K562 (cell line): ENCODE measurements around the gene CEP131. TPM values are rescaled to one million over a fixed set of nuclear protein-coding genes. Genes with fewer than 3 reads are reported as not detected.

Source experiments
- BDP1 ChIP-seq: IDR thresholded peaks from 3 replicates; pipeline ENCODE4 v1.6.1; 2011; ENCODE audit not compliant: insufficient read length, insufficient read depth
- ILF3 ChIP-seq: fragments of 450-650 bp; IDR thresholded peaks from 2 replicates; pipeline ENCODE4 v1.6.1; 2018; ENCODE audit warnings: antibody characterized with exemption, mild to moderate bottlenecking, moderate library complexity, borderline replicate concordance
- KAT7 ChIP-seq: sonication (generic); formaldehyde crosslinking; IDR thresholded peaks from 2 replicates; pipeline ENCODE4 v1.8.0; 2022; ENCODE audit warnings: missing genetic modification reagents, mild to moderate bottlenecking, borderline replicate concordance
- MYC ChIP-seq, 2 experiments: fragments of 250-450 bp in 1 of 2; sonication (Bioruptor Pico) in 1 of 2; IDR thresholded peaks; 2 replicates each; pipeline versions ENCODE4 v1.5.1 to v1.6.1; 2012 to 2021; ENCODE audit warnings: low read depth in 2 of 2, borderline replicate concordance in 1 of 2, improper control_type of control experiment in 1 of 2, low read length in 1 of 2, mild to moderate bottlenecking in 1 of 2, moderate library complexity in 1 of 2
- NKRF ChIP-seq: fragments of 450-650 bp; IDR thresholded peaks from 2 replicates; pipeline ENCODE4 v1.6.1; 2016; ENCODE audit warnings: borderline replicate concordance
- ZNF717 ChIP-seq: fragments of 250-450 bp; sonication (Bioruptor Pico); IDR thresholded peaks from 2 replicates; pipeline ENCODE4 v1.5.0; 2021
- polyA plus RNA-seq, 8 experiments: library from polyadenylated mRNA; depleted of rRNA in 4 of 8; stranded (reverse) in 5 of 8; unstranded in 3 of 8; fragments of >200 nt; fragmentation: Nextera tagmentation in 2 of 8; fragmentation: Illumina TruSeq in 1 of 8; extraction: Ambion mirVana in 2 of 8; extraction: Trizol in 1 of 8; gene quantifications; 2 replicates each; pipeline versions ENCODE4 v1.2.1 to v1.2.3, GENCODE V29; 2011 to 2014; ENCODE audit warnings: inconsistent platforms in 1 of 8, missing spikeins in 1 of 8
- total RNA-seq, 7 experiments: library from RNA; depleted of rRNA in 6 of 7; stranded (reverse); fragments of >200 nt in 6 of 7; fragmentation: Illumina TruSeq in 2 of 7; extraction: Trizol in 2 of 7; gene quantifications; 2 replicates each; pipeline versions ENCODE4 v1.2.1 to v1.2.3, GENCODE V29; 2011 to 2021; ENCODE audit warnings: low replicate concordance in 1 of 7
- TF ChIP-seq, protein P1 (sequence below): fragments of 450-650 bp; IDR thresholded peaks from 2 replicates; pipeline ENCODE4 v1.6.1; 2016; ENCODE audit warnings: mild to moderate bottlenecking, moderate library complexity
- TF ChIP-seq, protein P2 (sequence below): sonication (generic); formaldehyde crosslinking; IDR thresholded peaks from 2 replicates; pipeline ENCODE4 v1.8.1; 2023; ENCODE audit warnings: mild to moderate bottlenecking, missing genetic modification reagents

CEP131 gene
- total and polyA plus RNA-seq, 9 of the 15 experiments (the other 6 are each of a cell fraction or from before 2014, with no cell fraction given), result 0.24 to 21.2 (median 2.3) TPM

- TF ChIP-seq MYC (IDR thresholded peaks at IDR 0.05; ENCODE audit: low read depth, low read length) (no peak), MYC (CRISPR knock-in tag; IDR thresholded peaks at IDR 0.05; ENCODE audit: borderline replicate concordance, low read depth) (peak; percentile 39; the same call in 1 of the 2 replicates), NKRF (0 out of 2 replicates have a peak, but pooled peaks have one; percentile 14), ZNF717 (CRISPR knock-in tag) (no peak), KAT7 (CRISPR knock-in tag) (0 out of 2 replicates have a peak, but pooled peaks have one; percentile 53), BDP1 (no peak), ILF3 (no peak)
- TF ChIP-seq, protein P1, sequence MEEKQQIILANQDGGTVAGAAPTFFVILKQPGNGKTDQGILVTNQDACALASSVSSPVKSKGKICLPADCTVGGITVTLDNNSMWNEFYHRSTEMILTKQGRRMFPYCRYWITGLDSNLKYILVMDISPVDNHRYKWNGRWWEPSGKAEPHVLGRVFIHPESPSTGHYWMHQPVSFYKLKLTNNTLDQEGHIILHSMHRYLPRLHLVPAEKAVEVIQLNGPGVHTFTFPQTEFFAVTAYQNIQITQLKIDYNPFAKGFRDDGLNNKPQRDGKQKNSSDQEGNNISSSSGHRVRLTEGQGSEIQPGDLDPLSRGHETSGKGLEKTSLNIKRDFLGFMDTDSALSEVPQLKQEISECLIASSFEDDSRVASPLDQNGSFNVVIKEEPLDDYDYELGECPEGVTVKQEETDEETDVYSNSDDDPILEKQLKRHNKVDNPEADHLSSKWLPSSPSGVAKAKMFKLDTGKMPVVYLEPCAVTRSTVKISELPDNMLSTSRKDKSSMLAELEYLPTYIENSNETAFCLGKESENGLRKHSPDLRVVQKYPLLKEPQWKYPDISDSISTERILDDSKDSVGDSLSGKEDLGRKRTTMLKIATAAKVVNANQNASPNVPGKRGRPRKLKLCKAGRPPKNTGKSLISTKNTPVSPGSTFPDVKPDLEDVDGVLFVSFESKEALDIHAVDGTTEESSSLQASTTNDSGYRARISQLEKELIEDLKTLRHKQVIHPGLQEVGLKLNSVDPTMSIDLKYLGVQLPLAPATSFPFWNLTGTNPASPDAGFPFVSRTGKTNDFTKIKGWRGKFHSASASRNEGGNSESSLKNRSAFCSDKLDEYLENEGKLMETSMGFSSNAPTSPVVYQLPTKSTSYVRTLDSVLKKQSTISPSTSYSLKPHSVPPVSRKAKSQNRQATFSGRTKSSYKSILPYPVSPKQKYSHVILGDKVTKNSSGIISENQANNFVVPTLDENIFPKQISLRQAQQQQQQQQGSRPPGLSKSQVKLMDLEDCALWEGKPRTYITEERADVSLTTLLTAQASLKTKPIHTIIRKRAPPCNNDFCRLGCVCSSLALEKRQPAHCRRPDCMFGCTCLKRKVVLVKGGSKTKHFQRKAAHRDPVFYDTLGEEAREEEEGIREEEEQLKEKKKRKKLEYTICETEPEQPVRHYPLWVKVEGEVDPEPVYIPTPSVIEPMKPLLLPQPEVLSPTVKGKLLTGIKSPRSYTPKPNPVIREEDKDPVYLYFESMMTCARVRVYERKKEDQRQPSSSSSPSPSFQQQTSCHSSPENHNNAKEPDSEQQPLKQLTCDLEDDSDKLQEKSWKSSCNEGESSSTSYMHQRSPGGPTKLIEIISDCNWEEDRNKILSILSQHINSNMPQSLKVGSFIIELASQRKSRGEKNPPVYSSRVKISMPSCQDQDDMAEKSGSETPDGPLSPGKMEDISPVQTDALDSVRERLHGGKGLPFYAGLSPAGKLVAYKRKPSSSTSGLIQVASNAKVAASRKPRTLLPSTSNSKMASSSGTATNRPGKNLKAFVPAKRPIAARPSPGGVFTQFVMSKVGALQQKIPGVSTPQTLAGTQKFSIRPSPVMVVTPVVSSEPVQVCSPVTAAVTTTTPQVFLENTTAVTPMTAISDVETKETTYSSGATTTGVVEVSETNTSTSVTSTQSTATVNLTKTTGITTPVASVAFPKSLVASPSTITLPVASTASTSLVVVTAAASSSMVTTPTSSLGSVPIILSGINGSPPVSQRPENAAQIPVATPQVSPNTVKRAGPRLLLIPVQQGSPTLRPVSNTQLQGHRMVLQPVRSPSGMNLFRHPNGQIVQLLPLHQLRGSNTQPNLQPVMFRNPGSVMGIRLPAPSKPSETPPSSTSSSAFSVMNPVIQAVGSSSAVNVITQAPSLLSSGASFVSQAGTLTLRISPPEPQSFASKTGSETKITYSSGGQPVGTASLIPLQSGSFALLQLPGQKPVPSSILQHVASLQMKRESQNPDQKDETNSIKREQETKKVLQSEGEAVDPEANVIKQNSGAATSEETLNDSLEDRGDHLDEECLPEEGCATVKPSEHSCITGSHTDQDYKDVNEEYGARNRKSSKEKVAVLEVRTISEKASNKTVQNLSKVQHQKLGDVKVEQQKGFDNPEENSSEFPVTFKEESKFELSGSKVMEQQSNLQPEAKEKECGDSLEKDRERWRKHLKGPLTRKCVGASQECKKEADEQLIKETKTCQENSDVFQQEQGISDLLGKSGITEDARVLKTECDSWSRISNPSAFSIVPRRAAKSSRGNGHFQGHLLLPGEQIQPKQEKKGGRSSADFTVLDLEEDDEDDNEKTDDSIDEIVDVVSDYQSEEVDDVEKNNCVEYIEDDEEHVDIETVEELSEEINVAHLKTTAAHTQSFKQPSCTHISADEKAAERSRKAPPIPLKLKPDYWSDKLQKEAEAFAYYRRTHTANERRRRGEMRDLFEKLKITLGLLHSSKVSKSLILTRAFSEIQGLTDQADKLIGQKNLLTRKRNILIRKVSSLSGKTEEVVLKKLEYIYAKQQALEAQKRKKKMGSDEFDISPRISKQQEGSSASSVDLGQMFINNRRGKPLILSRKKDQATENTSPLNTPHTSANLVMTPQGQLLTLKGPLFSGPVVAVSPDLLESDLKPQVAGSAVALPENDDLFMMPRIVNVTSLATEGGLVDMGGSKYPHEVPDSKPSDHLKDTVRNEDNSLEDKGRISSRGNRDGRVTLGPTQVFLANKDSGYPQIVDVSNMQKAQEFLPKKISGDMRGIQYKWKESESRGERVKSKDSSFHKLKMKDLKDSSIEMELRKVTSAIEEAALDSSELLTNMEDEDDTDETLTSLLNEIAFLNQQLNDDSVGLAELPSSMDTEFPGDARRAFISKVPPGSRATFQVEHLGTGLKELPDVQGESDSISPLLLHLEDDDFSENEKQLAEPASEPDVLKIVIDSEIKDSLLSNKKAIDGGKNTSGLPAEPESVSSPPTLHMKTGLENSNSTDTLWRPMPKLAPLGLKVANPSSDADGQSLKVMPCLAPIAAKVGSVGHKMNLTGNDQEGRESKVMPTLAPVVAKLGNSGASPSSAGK, result peak; percentile 67
- TF ChIP-seq, protein P2, sequence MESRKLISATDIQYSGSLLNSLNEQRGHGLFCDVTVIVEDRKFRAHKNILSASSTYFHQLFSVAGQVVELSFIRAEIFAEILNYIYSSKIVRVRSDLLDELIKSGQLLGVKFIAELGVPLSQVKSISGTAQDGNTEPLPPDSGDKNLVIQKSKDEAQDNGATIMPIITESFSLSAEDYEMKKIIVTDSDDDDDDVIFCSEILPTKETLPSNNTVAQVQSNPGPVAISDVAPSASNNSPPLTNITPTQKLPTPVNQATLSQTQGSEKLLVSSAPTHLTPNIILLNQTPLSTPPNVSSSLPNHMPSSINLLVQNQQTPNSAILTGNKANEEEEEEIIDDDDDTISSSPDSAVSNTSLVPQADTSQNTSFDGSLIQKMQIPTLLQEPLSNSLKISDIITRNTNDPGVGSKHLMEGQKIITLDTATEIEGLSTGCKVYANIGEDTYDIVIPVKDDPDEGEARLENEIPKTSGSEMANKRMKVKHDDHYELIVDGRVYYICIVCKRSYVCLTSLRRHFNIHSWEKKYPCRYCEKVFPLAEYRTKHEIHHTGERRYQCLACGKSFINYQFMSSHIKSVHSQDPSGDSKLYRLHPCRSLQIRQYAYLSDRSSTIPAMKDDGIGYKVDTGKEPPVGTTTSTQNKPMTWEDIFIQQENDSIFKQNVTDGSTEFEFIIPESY (CRISPR knock-in tag), result peak; percentile 76
These were observed 17.2 kb upstream of the CEP131 start (continued) for GRCh38 chr17:81239714-81240555.
